NOMO-1 (cell line): ENCODE data around the gene LPIN2.

Experiments
- DNase-seq, 2 experiments: peaks; one replicate each; lab custom pipeline; 2025; ENCODE audit not compliant: unreplicated experiment in 2 of 2; lab: John Stamatoyannopoulos, UW

The LPIN2 gene

DNA sequence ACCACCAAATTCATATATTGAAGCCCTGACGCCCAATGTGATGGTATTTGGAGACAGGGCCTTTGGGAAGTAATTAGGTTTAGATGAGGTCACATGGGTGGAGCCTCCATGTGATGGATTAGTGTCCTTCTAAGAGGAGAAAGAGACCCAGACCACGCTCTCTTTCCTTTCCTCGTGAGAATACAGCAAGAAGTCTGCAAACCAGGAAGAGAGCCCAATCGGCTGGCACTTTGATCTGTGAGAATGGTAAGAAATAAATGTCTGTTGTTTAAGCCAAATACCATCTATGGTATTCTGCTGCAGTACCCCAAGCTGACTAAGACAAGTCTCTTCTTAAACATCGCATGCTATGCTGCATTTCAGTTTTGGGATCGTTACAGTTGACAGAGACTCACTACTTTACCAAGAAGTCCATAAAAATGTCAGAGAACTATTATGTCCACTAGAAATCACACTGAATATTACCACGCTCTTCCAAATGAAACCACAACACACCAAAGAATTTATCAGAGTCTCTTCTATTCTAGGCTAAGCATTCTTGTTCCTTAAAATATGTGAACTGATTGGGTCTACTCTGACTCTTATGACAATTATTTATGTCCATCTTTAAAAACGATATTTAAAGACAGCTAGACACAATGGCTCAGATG lies 48.5 kb downstream of the LPIN2 start:
- no peak for DNase-seq
